GM03348 (cell line): ENCODE measurements around the gene CAMTA1.

Experiments
- DNase-seq: peaks from one replicate; pipeline ENCODE4 v3.0.0; 2012; ENCODE audit warnings: low spot score

The CAMTA1 gene

GRCh38 chr1:7256526-7256925, 471.3 kb downstream of the CAMTA1 start:
- DNase-seq: no peak

GRCh38 chr1:7257225-7257624, 472.0 kb downstream of the CAMTA1 start:
- no peak for DNase-seq

- DNase-seq: no peak
These were observed 473.4 kb downstream of the CAMTA1 start for GRCh38 chr1:7258589-7259135.

- no peak for DNase-seq
These were observed 474.7 kb downstream of the CAMTA1 start for GRCh38 chr1:7259955-7260354.

GRCh38 chr1:7261490-7261889, 476.2 kb downstream of the CAMTA1 start:
- DNase-seq: no peak

- no peak for DNase-seq
These were observed 477.4 kb downstream of the CAMTA1 start for GRCh38 chr1:7262611-7263010.

GRCh38 chr1:7263021-7263960, 478.0 kb downstream of the CAMTA1 start:
- no peak for DNase-seq

GRCh38 chr1:7264101-7264500, 478.8 kb downstream of the CAMTA1 start:
- DNase-seq: no peak

GRCh38 chr1:7265771-7266371, 480.6 kb downstream of the CAMTA1 start:
- DNase-seq: peak; percentile 67

- DNase-seq: no peak
These were observed 481.3 kb downstream of the CAMTA1 start for GRCh38 chr1:7266561-7266960.

GRCh38 chr1:7267493-7267892, 482.2 kb downstream of the CAMTA1 start:
- no peak for DNase-seq

GRCh38 chr1:7268983-7269382, 483.7 kb downstream of the CAMTA1 start:
- DNase-seq: no peak

- no peak for DNase-seq
These were observed 484.3 kb downstream of the CAMTA1 start for GRCh38 chr1:7269525-7269924.

GRCh38 chr1:7274256-7274655, 489.0 kb downstream of the CAMTA1 start:
- DNase-seq: no peak

GRCh38 chr1:7278045-7278444, 492.8 kb downstream of the CAMTA1 start:
- DNase-seq: no peak

- DNase-seq: no peak
These were observed 493.8 kb downstream of the CAMTA1 start for GRCh38 chr1:7278827-7279765.

GRCh38 chr1:7279769-7280168, 494.5 kb downstream of the CAMTA1 start:
- no peak for DNase-seq

GRCh38 chr1:7280347-7280960, 495.2 kb downstream of the CAMTA1 start:
- DNase-seq: no peak

- DNase-seq: peak; percentile 89
These were observed 496.6 kb downstream of the CAMTA1 start for GRCh38 chr1:7281821-7282220.

- DNase-seq: no peak
These were observed 499.7 kb downstream of the CAMTA1 start for GRCh38 chr1:7284839-7285435.

- no peak for DNase-seq
These were observed 500.7 kb downstream of the CAMTA1 start for GRCh38 chr1:7285856-7286454.
